IMR-90 (cell line): ENCODE results near the gene PRXL2B. TPM values are rescaled to one million over a fixed set of nuclear protein-coding genes. Genes with fewer than 3 reads are reported as not detected.

Experiments used
- ATAC-seq: fragments of 200-7000 bp; cut with Tn5 transposase; 2 replicates; pipeline ENCODE4 v1.9.1; 2020; ENCODE audit warnings: low read depth, mild to moderate bottlenecking, moderate library complexity
- BruUV-seq: library from RNA; stranded (reverse); fragments of 400-500 nt; replicated peaks from 2 replicates; lab custom pipeline; 2021; lab: Mats Ljungman, UMichigan
- CTCF ChIA-PET: fragments of 300-600 bp; formaldehyde crosslinking; extraction: SDS; loops from one replicate; lab custom pipeline; 2021; ENCODE audit warnings: antibody characterized with exemption; lab: Yijun Ruan, JAX
- POLR2A ChIA-PET: fragments of 300-600 bp; sonication (Branson Sonifier 250); formaldehyde crosslinking; loops from one replicate; lab custom pipeline; 2022; ENCODE audit warnings: antibody characterized with exemption; ENCODE audit not compliant: unreplicated experiment; lab: Charles Lee
- DNase-seq: peaks from one replicate; pipeline ENCODE4 v3.0.0; 2013
- H2AFZ ChIP-seq: replicated peaks from 2 replicates; pipeline ENCODE3; 2013; ENCODE audit warnings: low read length, mild to moderate bottlenecking; ENCODE audit not compliant: poor library complexity
- H2AK5ac ChIP-seq: 2 replicates; pipeline ENCODE4 v1.6.1; 2013; ENCODE audit warnings: low read depth, low read length, inconsistent platforms
- H2AK9ac ChIP-seq: replicated peaks from 2 replicates; pipeline ENCODE3; 2013; ENCODE audit warnings: mild to moderate bottlenecking, low read depth, low read length, moderate library complexity; ENCODE audit not compliant: poor library complexity
- H2BK120ac ChIP-seq: 2 replicates; pipeline ENCODE4 v1.6.1; 2013; ENCODE audit warnings: low read depth, low read length, inconsistent platforms
- H2BK15ac ChIP-seq: 3 replicates; pipeline ENCODE4 v1.6.1; 2013; ENCODE audit warnings: low read depth, low read length, inconsistent platforms
- H2BK20ac ChIP-seq: 2 replicates; pipeline ENCODE4 v1.6.1; 2013; ENCODE audit warnings: low read depth, mild to moderate bottlenecking, inconsistent platforms, low read length, moderate library complexity
- H2BK5ac ChIP-seq: 2 replicates; pipeline ENCODE4 v1.6.1; 2013; ENCODE audit warnings: mild to moderate bottlenecking, low read depth, low read length, inconsistent platforms; ENCODE audit not compliant: poor library complexity, severe bottlenecking
- H3K14ac ChIP-seq: replicated peaks from 2 replicates; pipeline ENCODE4 v1.6.1; 2013; ENCODE audit warnings: low read depth, low read length, inconsistent platforms
- H3K18ac ChIP-seq: 2 replicates; pipeline ENCODE4 v1.6.1; 2013; ENCODE audit warnings: low read depth, low read length, control low read depth
- H3K23ac ChIP-seq: 2 replicates; pipeline ENCODE4 v1.6.1; 2013; ENCODE audit warnings: low read depth, low read length, inconsistent platforms
- H3K27ac ChIP-seq: 2 replicates; pipeline ENCODE4 v1.5.1; 2013; ENCODE audit warnings: mild to moderate bottlenecking, control low read depth, low read length; ENCODE audit not compliant: insufficient read depth
- H3K27me3 ChIP-seq: 2 replicates; pipeline ENCODE4 v1.6.1; 2013; ENCODE audit warnings: low read length; ENCODE audit not compliant: control insufficient read depth, insufficient read depth
- H3K36me3 ChIP-seq: 2 replicates; pipeline ENCODE4 v1.6.1; 2013; ENCODE audit warnings: low read length, mixed read lengths; ENCODE audit not compliant: control insufficient read depth, insufficient read depth
- H3K4ac ChIP-seq: 2 replicates; pipeline ENCODE4 v1.6.1; 2013; ENCODE audit warnings: low read depth, low read length, inconsistent platforms
- H3K4me1 ChIP-seq: 2 replicates; pipeline ENCODE4 v1.6.1; 2013; ENCODE audit warnings: low read length, mixed read lengths; ENCODE audit not compliant: control insufficient read depth, insufficient read depth
- H3K4me2 ChIP-seq: 2 replicates; pipeline ENCODE4 v1.6.1; 2013; ENCODE audit warnings: low read depth, mild to moderate bottlenecking, control low read depth, low read length, moderate library complexity
- H3K4me3 ChIP-seq: 2 replicates; pipeline ENCODE4 v1.5.1; 2013; ENCODE audit warnings: low read depth, mild to moderate bottlenecking, control low read depth, low read length, moderate library complexity; ENCODE audit not compliant: insufficient read depth
- H3K56ac ChIP-seq: 2 replicates; pipeline ENCODE4 v1.6.1; 2013; ENCODE audit warnings: low read length, inconsistent platforms; ENCODE audit not compliant: insufficient read depth; ENCODE audit errors: extremely low read depth
- H3K79me1 ChIP-seq, 2 experiments: 2 replicates each; pipeline ENCODE4 v1.6.1; 2013; ENCODE audit warnings: low read length in 2 of 2, inconsistent platforms in 1 of 2, low read depth in 1 of 2
- H3K9ac ChIP-seq: 2 replicates; pipeline ENCODE4 v1.6.1; 2013; ENCODE audit warnings: low read depth, low read length, control low read depth
- H3K9me1 ChIP-seq: 2 replicates; pipeline ENCODE4 v1.6.1; 2013; ENCODE audit warnings: low read length, inconsistent platforms; ENCODE audit not compliant: insufficient read depth
- H3K9me3 ChIP-seq: 2 replicates; pipeline ENCODE4 v1.6.1; 2013; ENCODE audit warnings: low read length; ENCODE audit not compliant: control insufficient read depth, insufficient read depth
- H4K20me1 ChIP-seq: 2 replicates; pipeline ENCODE4 v1.6.1; 2013; ENCODE audit warnings: low read length, inconsistent platforms; ENCODE audit not compliant: insufficient read depth
- H4K5ac ChIP-seq: 2 replicates; pipeline ENCODE4 v1.6.1; 2013; ENCODE audit warnings: mild to moderate bottlenecking, low read depth, low read length, control low read depth
- H4K8ac ChIP-seq, 2 experiments: 2 replicates each; pipeline ENCODE4 v1.6.1; 2013; ENCODE audit warnings: low read depth in 2 of 2, low read length in 2 of 2, control low read depth in 1 of 2, inconsistent platforms in 1 of 2
- H4K91ac ChIP-seq: 2 replicates; pipeline ENCODE4 v1.6.1; 2013; ENCODE audit warnings: low read depth, low read length, inconsistent platforms; ENCODE audit not compliant: insufficient read depth
- CEBPB ChIP-seq: IDR thresholded peaks from 2 replicates; pipeline ENCODE4 v1.6.1; 2012; ENCODE audit warnings: low read depth, low read length, improper control_type of control experiment
- CHD1 ChIP-seq: IDR thresholded peaks from 2 replicates; pipeline ENCODE4 v1.6.1; 2012; ENCODE audit warnings: low read depth, low read length, improper control_type of control experiment
- FOS ChIP-seq: fragments of 150-350 bp; IDR thresholded peaks from 2 replicates; pipeline ENCODE4 v1.6.1; 2016; ENCODE audit warnings: low read depth, low read length
- MAZ ChIP-seq: IDR thresholded peaks from 2 replicates; pipeline ENCODE4 v1.6.1; 2012; ENCODE audit warnings: low read depth, mild to moderate bottlenecking, low read length, improper control_type of control experiment, moderate library complexity, borderline replicate concordance
- RAD21 ChIP-seq: IDR thresholded peaks from 2 replicates; pipeline ENCODE4 v1.6.1; 2012; ENCODE audit warnings: low read length, improper control_type of control experiment
- RCOR1 ChIP-seq: IDR thresholded peaks from 2 replicates; pipeline ENCODE4 v1.6.1; 2012; ENCODE audit warnings: mild to moderate bottlenecking, low read length, improper control_type of control experiment; ENCODE audit not compliant: insufficient replicate concordance
- SMC3 ChIP-seq: fragments of 150-350 bp; IDR thresholded peaks from 2 replicates; pipeline ENCODE4 v1.6.1; 2016; ENCODE audit warnings: low read depth, mild to moderate bottlenecking, antibody characterized with exemption, low read length, moderate library complexity
- WGBS, 2 experiments: methylation state at CpG; one replicate each; pipeline versions ENCODE4 v1.1.5 to v1.1.7; 2013; ENCODE audit warnings: missing lambda C conversion rate in 2 of 2; ENCODE audit not compliant: insufficient read length in 1 of 2; ENCODE audit errors: extremely low coverage in 2 of 2; 5-methylcytosine and 5-hydroxymethylcytosine counted together
- dilution Hi-C: fragments of 300-500 bp; cut with HindIII; formaldehyde crosslinking; loops from one replicate; pipeline ENCODE4 v1.14.3; 2018; ENCODE audit warnings: low sequenced_read_pairs; ENCODE audit not compliant: unreplicated experiment
- in situ Hi-C: fragments of 300-500 bp; cut with MboI; formaldehyde crosslinking; loops from 3 replicates; pipeline ENCODE4 v1.14.3; 2019; ENCODE audit warnings: low sequenced_read_pairs, inconsistent platforms, mixed read lengths
- intact Hi-C: fragments of 100-400 bp; cut with micrococcal nuclease; formaldehyde crosslinking; loops from 2 replicates; pipeline ENCODE4 v1.10.0; 2022
- polyA plus RNA-seq, 3 experiments: library from polyadenylated mRNA; depleted of rRNA; stranded (reverse); fragments of >200 nt; gene quantifications; 2 replicates each; pipeline ENCODE4 v1.2.3, GENCODE V29; 2012; ENCODE audit warnings: low replicate concordance in 1 of 3
- total RNA-seq: library from RNA; depleted of rRNA; stranded (reverse); fragments of >200 nt; gene quantifications from 2 replicates; pipeline ENCODE4 v1.2.3, GENCODE V29; 2012
- TF ChIP-seq, protein P1 (sequence below): fragments of 150-350 bp; IDR thresholded peaks from 2 replicates; pipeline ENCODE4 v1.6.1; 2017; ENCODE audit warnings: mild to moderate bottlenecking, antibody characterized with exemption, low read length, low read depth

The PRXL2B gene
- total and polyA plus RNA-seq, 2 of the 4 experiments (the other 2 are of a cell fraction), result 10.9 to 22.3 TPM

GRCh38 chr1:2555634-2556276 is 30.8 kb upstream of the PRXL2B start:
- Histone ChIP-seq H3K27me3 (no peaks in the 10 kb centered on the region; the same call in 1 of the 2 replicates), H3K9me1 (no peaks in the 10 kb centered on the region), H3K79me1 (no peaks in the 10 kb centered on the region), H2AK5ac (peak overlapping the region; percentile 59; the same call in 1 of the 2 replicates), H2AK9ac (peak overlapping the region; percentile 47), H4K20me1 (no peaks in the 10 kb centered on the region), H3K23ac (peak overlapping the region; percentile 1; the same call in 1 of the 2 replicates), H2AFZ (peak overlapping the region; percentile 98), H3K9ac (peak overlapping the region; percentile 70; the same call in 1 of the 2 replicates), H3K4me2 (peak overlapping the region; percentile 90), H3K14ac (0 out of 2 replicates have a peak overlapping the region, but pooled peaks have one; percentile 89), H2BK20ac (0 out of 2 replicates have a peak overlapping the region, but pooled peaks have one; percentile 58), H3K4me1 (no peaks in the 10 kb centered on the region), H3K56ac (0 out of 2 replicates have a peak overlapping the region, but pooled peaks have one; percentile 10), H3K36me3 (no peaks in the 10 kb centered on the region), H2BK15ac (peak overlapping the region; percentile 61; the same call in 1 of the 3 replicates), H3K27ac (no peak overlapping the region), H4K8ac (peak overlapping the region; percentile 80 to 88), H3K4me3 (peak overlapping the region; percentile 44), H4K5ac (peak overlapping the region; percentile 78; the same call in 1 of the 2 replicates), H3K9me3 (no peaks in the 10 kb centered on the region), H2BK120ac (peak overlapping the region; percentile 24; the same call in 1 of the 2 replicates), H4K91ac (no peak overlapping the region), H2BK5ac (no peak overlapping the region), H3K18ac (no peak overlapping the region; the same call in 1 of the 2 replicates), H3K4ac (peak overlapping the region; percentile 93)
- no TSS peak for BruUV-seq
- ChIA-PET CTCF (no interaction called here), POLR2A (no interaction called here)
- ATAC-seq (peak; percentile 27), DNase-seq (no peak)
- dilution Hi-C loops, result no loop called here
- WGBS, 2 experiments, result 51% methylated on average over 13 of the region's 26 CpGs; no CpG with 5 or more reads in 1 of the 2 experiments
- intact Hi-C loops, result loop anchor here (1.0 to 2.0 kb wide), 2 partner anchors 88 to 869 kb away; no protein-coding TSS in a partner anchor
- no peak for TF ChIP-seq RCOR1
- TF ChIP-seq, protein P1, sequence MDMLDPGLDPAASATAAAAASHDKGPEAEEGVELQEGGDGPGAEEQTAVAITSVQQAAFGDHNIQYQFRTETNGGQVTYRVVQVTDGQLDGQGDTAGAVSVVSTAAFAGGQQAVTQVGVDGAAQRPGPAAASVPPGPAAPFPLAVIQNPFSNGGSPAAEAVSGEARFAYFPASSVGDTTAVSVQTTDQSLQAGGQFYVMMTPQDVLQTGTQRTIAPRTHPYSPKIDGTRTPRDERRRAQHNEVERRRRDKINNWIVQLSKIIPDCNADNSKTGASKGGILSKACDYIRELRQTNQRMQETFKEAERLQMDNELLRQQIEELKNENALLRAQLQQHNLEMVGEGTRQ, result peak; percentile 48; the same call in 1 of the 2 replicates
- no peak for TF ChIP-seq CEBPB
- no peak for TF ChIP-seq MAZ
- no peak for TF ChIP-seq SMC3
- TF ChIP-seq FOS, result no peak
- TF ChIP-seq CHD1, result no peak
- TF ChIP-seq RAD21, result no peak
- in situ Hi-C loops, result no loop called here
